ENCODE data around the gene MTPN. TPM values are rescaled to one million over a fixed set of nuclear protein-coding genes. Genes with fewer than 3 reads are reported as not detected.

Gene MTPN
- total RNA-seq, 1 donor from 2014 or later: 148 TPM

DNA sequence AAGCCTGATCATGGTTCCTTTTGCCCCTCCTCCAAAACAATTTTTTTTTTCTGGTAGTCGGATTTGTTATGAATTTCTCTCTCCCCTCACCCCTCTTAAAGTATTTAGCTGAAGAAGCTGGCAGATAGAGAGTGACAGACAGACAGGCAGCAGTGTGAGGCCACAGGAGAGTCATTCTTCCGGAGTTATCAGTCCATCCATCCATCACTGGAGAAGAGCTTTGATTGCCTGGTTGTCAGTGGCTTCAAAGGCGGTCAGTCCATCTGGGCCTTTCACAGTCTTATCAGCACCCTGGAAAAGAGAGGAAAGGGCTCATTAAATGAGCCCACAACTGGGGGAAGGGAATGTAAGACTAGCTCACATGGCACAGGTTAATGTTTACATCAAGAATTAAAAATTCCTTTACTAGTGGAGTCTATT, 47.4 kb downstream of the MTPN start:
- no peak for DNase-seq (ENCODE audit: extremely low read depth, low read depth, low spot score)

DNA sequence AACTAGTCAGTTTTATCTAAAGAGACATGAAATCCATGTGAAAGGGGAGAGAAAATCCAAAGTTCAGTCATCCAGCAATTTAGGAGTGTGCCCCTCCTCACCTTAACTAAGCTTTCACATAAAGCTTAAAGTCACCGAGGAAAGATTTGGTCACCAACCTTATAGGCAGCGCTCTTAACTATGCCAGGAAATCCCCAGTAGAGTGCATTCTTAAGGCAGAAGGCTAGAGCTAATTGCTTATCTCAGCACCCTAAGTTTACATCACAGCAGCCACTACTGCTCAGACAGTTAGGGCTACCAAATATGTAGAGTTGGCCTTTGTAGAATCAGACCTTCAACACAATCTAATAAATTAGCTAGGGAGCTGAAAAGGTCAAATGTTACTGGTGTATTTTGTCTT, 47.9 kb downstream of the MTPN start:
- DNase-seq (ENCODE audit: extremely low read depth, low read depth, low spot score): no peak

DNA sequence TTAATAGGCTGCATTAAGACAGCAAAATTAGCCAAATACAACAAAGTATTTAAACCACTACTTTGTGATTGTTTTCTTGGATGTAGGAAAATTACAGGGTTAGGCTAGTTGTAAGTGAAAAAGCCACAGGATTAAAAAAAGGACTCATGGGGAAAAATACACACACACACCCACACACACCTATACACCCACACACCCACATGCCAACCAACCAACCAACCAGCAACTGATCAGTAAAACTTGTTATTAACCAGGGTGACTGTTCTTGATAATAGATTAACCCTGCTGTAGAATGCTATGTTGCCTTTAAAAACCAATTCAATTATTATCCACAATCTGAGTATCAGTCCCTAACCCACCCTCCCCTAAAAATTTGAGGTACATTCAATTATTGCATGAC, 49.0 kb downstream of the MTPN start:
- DNase-seq (ENCODE audit: extremely low read depth, low read depth, low spot score): no peak

DNA sequence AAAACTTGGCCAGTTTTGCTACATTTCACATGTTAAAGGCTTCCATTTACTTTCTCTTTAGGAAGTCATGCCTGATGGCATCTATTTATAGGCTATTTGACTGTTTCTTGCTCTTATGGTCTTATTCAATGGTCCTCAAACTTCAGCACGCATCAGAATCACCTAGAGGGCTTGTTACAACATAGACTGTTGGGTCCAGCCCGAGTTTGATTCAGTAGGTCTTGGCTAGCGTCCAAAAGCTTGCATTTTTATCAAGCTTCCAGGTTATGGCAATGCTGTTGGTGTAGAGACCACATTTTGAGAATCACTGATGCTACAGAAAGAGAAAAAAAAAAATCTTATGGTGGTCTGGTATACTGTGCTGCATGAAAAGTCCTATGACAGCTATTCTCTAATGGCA, 51.9 kb downstream of the MTPN start:
- DNase-seq (ENCODE audit: extremely low read depth, low read depth, low spot score): no peak

DNA sequence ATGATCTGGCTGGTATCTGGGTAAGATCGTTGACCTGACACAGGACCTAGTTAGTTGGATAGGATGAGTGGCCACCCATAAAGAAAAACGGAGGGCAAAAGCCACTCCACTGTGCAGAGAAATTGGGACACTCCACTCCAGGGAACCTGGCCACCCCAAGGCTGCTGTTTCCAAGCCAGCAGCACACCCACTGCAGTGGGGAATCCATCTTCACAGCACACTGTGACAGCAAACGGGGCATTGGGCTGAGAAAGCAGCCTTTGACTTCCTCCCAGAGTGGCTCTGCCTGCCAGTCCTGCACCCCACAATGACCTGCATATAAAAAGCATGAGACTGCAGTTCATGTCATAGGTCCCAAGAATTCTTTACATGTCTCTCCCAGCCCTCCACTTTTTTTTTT, 52.9 kb downstream of the MTPN start:
- no peak for DNase-seq (ENCODE audit: extremely low read depth, low read depth, low spot score)

DNA sequence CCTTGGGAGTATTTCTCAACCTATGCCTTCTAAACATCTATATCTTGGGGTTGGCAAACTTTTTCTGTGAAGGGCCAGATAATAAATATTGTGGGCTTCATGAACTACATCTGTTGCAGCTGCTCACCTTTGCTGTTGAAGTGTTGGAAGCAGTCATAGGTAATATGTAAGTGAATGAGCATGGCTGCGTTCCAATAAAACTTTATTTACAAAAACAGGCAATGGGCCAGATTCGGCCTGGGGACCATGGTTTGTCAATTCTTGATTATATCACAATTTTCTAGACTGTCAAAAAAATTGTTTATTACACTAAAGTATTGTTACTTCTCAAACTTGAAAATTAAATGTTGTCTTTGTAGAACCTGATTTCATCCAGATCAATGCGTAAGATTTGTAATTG, 54.9 kb downstream of the MTPN start:
- DNase-seq (ENCODE audit: extremely low read depth, low read depth, low spot score): no peak

DNA sequence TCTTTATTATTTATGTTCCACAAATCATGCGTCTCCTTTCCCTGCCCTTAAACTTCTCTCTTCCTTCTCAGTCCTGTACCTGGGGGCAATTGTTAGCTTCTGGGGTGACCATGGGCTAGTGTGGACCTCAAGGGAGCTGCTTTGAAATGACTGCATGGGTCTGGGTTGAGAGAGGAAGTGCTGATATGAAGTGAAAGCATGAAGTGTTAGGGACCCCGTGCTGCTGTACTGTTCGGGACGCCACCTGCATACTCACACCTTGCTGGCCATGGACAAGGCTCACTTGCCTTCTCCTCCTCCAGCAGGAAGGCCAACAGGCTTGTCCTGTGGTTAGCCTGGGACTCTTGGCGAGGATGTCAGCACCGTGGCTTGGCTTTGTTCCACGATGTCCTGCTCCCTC, 56.7 kb downstream of the MTPN start:
- no peak for DNase-seq (ENCODE audit: extremely low read depth, low read depth, low spot score)

DNA sequence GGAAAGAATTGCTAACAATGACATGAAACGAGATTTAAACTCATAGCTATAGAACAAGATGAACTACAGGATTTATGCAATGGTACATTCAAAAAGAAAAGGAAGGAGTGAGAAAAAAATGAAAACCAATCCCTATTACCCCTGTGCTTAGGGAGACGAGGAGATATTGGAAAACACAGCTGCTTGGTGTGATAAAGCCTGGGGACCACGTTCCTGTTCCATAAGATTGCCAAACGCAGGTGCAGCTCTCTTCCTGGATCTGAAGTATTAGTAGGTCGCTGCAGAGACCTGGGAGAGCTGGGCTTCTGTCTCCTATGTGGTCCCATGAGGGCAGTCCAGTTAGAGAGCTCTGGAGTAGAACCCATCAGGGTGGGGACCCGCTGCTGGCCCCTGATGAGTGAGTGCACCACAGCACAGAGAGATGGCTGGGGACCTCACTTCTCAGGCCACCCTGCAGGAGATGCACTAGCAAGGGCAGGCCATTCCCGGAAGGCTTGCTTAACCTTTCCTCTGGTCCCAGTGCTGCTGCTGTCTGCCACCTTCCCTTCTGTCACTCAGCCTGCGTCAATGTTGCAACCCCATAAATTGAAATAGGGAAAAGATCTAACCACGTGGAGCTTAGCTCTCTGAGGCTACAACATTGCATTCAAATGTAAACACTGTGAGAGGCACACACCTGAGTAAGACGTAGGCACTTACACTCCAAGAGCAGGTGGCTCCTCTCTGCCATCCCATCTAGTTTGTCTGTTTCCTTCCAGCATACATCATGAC, 57.9 kb downstream of the MTPN start:
- DNase-seq (ENCODE audit: extremely low read depth, low read depth, low spot score): no peak

DNA sequence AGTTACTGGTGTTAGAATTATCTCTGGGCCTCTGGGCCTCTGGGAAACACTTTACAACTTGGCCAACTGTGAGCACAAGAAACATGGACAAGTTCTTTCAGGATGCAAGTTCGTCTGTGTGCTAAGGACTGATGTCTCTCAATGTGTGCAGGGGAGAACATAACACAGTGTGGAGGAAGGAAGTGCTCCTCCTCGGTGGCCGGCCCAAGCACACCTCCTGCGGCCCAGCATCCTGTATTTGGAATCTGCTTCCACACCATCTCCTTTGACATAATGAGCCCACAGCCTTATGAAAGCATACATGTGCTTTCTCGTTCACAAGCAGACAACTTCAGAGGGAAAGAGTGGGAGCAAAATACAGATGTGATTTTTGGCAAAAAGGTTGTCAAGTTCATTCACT, 59.0 kb downstream of the MTPN start:
- DNase-seq (ENCODE audit: extremely low read depth, low read depth, low spot score): no peak

DNA sequence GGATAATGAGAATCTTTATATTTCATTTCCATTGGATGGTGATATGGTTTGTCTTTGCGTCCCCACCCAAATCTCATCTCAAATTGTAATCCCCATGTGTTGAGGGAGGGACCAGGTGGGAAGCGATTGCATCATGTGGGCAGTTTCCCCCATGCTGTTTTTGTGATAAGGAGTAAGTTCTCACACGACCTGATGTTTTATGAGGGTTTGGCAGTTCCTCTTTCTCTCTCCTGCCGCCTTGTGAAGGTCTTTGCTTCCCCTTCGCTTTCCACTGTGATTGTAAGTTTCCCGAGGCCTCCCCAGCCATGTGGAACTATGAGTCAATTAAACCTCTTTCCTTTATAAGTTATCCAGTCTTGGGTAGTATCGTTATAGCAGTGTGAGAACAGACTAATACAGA, 59.4 kb downstream of the MTPN start:
- no peak for DNase-seq (ENCODE audit: extremely low read depth, low read depth, low spot score)

DNA sequence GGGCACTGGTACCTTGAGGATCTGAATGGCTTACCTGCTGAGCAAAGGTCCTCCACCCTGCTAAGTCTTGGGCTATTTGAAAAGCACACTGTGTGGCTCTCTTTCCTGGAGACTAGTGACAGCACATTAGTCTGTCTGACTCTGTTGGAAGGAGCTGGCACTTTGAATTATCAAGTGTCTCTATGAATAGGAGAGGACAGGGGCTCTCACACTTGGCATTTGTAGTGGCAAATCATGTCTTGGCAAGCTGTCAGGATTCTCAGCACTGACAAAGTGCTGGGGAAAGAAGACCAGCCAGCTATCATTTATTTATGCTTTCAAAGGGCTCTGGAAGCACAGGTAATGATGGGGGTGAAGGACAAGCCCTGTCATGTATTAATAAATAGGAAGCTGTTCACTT, 62.8 kb downstream of the MTPN start:
- DNase-seq (ENCODE audit: extremely low read depth, low read depth, low spot score): no peak

DNA sequence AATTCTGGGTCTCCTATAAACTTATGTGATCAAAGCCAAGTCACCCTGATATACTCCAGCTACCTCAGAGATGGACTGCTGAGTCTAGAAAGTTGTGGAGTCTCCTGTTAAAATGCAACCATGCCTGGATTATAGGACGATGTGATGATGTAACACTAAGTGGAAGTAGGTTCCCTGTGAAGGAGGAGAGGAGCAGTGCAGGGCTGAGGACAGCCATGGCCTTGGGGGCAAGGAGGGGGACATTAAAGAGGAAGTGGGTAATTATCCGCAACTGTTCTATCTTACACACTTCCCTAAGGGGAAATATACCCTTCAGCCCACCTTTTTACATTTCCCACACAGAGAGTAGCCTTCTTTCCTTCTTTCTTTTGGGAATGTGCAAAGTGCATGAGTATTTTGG, 63.8 kb downstream of the MTPN start:
- no peak for DNase-seq (ENCODE audit: extremely low read depth, low read depth, low spot score)

DNA sequence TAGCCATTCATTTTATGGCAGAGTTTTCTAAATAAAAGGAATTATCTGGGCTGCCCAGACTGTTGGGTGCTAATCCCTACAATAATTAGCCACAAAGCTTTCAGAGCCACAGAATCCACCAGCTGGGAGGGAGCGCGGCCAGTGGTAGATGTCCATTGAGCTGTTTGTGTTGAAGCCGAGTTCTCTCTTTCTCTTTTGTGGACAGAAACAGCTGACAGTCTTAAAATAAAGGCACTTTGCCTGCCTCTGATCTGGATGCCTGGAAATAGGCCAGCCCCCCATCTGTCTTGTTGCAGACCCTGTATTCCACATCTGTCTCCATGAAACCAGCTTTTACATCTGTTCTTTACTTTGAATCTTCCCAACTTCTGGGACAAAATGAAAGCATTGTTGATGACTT, 66.1 kb downstream of the MTPN start:
- no peak for DNase-seq (ENCODE audit: extremely low read depth, low read depth, low spot score)

DNA sequence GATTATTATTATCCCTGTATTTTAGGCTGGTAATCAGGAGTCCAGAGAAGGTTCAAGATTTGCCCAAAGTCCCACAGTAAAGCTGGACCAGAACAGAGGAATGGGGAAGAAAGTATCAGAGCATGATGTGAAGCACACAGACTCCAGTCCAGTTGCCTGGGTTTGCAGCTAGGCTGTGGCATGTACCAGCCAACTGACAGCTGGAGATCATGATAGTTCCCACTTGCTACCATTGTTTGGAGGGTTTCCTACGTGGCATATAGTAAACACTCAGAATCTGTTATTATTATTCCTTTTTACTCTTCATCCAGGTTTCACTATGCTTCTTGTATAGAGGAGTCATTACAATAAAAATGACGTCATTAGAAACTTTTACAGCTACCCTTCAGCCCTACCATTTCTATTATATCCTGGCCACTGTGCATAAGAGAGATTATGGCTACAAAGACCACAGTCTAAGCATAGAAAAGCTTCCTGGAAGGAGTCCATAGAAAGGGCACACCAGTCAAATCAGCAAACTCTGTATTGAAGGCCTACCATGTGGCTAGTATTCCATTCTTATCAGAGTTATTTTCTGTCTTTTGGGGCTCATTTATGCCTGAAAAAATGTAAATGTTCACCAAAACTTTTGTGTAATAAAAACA, 66.6 kb downstream of the MTPN start:
- DNase-seq (ENCODE audit: extremely low read depth, low read depth, low spot score): no peak

DNA sequence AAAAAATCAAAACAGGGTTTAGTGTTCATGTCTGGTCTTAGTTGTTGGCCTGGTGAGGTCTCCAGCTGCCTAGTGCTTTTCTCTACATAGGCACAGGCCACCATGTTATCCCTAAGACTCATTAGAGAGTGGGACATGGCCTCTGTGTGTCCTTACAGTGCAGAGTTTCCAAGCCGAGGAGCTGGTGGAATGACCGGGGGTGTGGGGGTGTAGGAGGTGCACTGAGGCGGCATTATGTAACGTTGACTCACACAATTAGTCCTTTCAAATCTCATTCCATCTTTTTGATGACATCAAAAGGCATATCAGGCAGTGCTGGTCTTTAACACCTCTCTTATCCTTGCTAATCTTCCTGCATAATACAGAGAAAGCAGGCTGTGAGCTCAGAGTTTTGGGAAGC, 71.3 kb downstream of the MTPN start:
- DNase-seq (ENCODE audit: extremely low read depth, low read depth, low spot score): no peak

DNA sequence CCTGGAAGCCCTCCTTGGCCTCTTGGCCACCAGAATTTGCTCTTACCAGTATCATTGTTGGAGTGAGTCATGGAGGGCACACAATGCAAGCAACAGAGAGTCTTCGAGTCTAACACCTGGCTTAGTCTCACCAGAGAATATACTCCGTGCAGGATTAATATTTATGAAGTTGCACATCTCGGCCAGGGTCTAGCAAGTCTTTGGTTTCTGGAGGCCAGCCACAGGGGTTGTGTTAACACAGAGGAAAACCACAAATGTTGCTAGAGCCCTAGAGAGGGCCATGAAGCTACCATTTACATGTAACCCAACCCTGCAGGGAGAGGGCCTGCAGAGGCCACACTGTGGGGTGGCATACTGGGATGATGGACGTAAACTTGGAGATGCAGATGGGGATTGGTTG, 71.8 kb downstream of the MTPN start:
- DNase-seq (ENCODE audit: extremely low read depth, low read depth, low spot score): no peak

DNA sequence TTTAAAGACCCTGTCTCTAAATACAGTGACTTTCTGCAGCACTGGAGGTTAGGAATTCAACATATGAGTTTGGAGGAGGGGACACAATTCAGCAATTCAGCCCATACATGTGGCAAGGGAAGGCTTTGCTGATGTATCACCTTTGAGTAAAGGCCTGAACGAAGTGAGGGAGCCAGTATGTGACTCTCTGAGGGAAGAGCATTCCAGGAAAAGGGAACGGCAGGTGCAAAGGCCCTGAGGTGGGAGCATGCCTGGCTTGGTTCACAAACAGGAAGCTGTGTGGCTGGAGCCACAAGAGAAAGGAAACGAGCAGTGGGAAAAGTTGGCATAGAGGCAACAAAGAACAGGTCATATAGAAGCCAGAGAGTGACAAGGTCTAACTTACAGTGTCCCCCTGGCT, 72.9 kb downstream of the MTPN start:
- DNase-seq (ENCODE audit: extremely low read depth, low read depth, low spot score): no peak

DNA sequence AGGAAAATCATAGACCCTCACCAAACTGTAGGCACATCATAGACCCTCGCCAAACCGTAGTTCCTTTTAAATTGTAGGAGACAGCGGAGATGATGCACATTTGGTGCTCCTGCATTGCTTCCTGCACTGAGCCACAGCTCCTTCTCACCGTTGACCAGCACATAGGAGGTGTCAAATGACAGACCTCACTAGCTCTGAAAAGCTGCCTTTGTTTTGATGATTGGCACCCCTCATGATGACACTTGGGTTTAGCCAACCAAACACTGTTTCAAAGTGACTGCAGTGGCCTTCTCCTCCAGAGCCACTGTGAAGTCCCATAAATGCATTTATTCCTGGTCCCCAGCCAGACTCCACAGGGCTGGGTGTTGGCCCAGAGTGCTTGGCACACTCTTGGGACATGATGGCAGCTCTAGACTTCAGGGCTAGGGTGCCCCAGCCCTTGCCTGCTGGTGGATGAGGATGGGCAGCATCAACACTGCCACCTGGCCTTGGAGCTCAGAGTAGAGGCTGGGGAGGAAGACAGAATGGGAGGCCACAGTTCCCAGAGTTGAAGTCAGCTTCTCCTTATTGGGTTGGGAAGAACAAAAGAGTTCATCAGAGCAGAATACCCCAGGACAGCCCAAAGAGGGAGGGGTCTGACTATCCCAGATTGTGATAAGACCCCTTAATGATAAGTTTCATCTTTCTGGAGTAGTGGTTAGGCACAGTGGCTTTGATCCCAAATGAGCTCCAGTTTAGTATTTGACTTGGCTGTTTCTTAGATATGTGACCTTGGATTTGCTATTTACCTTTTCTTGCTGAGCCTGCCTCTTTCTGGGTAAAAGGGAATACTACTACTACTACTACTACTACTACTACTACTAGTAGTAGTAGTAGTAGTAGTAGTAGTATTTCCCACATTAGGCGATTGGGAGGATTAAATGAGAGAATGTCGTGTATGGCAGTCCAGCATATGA, 75.3 kb downstream of the MTPN start:
- DNase-seq (ENCODE audit: extremely low read depth, low read depth, low spot score): no peak

DNA sequence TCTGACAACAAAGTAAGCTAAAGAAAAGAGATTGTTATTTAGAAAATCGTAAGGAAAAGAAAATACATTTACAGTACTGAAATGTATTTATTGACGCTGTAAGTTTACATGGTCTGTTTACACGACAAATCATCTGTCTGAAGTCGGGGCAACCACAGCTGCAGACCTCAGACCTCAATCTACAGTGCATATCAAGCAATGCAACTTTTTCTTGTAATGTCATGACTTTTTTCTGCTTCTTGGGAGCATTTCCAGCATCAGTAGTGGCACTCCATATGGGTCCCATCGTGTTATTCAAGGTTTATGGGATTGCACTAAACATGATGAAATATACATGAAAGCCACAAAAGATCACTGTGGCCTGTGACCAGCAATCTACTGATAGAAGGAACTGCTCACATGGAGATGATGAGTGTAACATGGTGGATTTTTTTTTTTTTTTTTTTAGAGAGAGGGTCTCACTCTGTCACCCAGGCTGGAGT, 77.1 kb downstream of the MTPN start:
- no peak for DNase-seq (ENCODE audit: extremely low read depth, low read depth, low spot score)

DNA sequence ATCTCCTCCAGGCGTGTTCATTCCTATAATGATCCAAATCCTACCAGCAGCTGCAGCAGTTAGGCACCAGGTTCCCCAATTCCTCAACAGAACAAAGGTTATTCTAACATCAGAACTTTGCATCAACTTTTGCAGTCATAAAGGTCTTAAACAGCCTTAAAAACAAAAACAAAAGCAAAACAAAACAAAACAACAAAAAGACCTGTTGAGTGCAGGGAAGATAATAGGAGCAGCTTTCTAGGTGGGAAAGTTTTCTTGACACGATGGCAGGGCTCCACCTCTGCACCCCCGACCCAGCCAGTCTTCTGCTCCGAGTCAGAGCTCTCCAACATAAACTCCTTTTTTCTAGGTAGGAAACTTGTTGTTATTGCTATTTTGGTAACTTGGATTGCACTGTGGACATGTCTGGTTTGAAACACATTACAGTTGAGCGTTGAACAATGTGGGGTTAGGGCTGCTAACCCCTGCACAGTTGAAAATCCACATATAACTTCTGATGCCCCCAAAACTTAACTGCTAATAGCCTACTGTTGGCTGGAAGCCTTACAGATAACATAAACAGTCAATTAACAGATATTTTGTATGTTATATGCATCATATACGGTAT, 77.6 kb downstream of the MTPN start:
- DNase-seq (ENCODE audit: extremely low read depth, low read depth, low spot score): no peak

DNA sequence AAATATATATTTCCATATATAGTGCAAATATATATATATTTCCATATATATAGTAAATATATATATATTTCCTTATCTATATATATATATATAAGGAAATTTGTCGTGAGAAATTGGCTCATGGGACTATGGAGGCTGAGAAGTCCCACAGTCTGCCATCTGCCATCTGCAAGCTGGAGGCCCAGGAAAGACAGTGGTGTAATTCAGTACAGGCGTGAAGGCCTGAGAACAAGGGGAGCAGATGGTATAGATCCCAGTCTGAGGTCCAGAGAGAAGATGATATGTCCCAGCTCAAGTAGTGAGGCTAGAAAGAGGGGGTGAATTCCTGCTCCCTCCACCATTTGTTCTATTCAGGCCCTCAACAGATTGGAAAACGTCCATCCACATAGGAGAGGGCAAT, 78.9 kb downstream of the MTPN start:
- DNase-seq (ENCODE audit: extremely low read depth, low read depth, low spot score): no peak
